Prostate gland (tissue), 2 donors: ENCODE data around the gene LRRTM4.

Experiments used
- POLR2A ChIP-seq: fragments of 450-650 bp; IDR thresholded peaks from one replicate; pipeline ENCODE4 v1.6.1; 2016; ENCODE audit warnings: antibody characterized with exemption, mild to moderate bottlenecking
- POLR2AphosphoS5 ChIP-seq: sonication (generic); formaldehyde crosslinking; IDR thresholded peaks from one replicate; pipeline ENCODE4 v1.6.1; 2017; ENCODE audit warnings: antibody characterized with exemption
- TF ChIP-seq, protein P1 (sequence below), 4 experiments: fragments of 200-600 bp in 2 of 4; fragments of 450-650 bp in 2 of 4; sonication (generic) in 2 of 4; IDR thresholded peaks; 1 replicate in 3 of 4; 2 replicates in 1 of 4; pipeline ENCODE4 v1.5.1; 2016 to 2019; ENCODE audit warnings: antibody characterized with exemption in 4 of 4, mild to moderate bottlenecking in 2 of 4, moderate library complexity in 2 of 4

DNA sequence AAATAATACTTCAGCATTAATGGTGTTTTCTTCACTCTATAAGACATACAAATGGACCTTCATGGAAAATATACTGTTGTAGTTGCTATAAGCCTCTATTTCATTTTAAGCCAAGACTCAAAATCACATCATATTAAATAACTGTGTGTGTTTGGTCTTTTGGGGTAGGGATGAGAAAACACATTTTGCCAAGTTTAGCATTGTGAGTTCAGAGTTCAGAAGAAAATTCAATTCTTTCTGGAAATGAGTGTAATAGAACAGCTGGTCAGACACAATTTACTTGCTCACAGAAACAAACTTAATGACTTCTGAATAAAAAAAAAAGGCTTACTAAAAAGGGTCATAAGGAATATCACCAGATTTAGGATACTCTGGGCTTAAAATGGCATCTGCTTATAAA, 149.5 kb downstream of the LRRTM4 start:
- TF ChIP-seq, protein P1, sequence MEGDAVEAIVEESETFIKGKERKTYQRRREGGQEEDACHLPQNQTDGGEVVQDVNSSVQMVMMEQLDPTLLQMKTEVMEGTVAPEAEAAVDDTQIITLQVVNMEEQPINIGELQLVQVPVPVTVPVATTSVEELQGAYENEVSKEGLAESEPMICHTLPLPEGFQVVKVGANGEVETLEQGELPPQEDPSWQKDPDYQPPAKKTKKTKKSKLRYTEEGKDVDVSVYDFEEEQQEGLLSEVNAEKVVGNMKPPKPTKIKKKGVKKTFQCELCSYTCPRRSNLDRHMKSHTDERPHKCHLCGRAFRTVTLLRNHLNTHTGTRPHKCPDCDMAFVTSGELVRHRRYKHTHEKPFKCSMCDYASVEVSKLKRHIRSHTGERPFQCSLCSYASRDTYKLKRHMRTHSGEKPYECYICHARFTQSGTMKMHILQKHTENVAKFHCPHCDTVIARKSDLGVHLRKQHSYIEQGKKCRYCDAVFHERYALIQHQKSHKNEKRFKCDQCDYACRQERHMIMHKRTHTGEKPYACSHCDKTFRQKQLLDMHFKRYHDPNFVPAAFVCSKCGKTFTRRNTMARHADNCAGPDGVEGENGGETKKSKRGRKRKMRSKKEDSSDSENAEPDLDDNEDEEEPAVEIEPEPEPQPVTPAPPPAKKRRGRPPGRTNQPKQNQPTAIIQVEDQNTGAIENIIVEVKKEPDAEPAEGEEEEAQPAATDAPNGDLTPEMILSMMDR (IDR thresholded peaks at IDR 0.05) = no peak
- TF ChIP-seq POLR2AphosphoS5 (no peak), POLR2A (no peak)
